Ovary (tissue), 9 donors: ENCODE measurements around the gene RHBDL1. TPM values are rescaled to one million over a fixed set of nuclear protein-coding genes. Genes with fewer than 3 reads are reported as not detected.
"Not testable (repeated sequence)": the region's sequence is repeated elsewhere in the genome, so short reads cannot be mapped to it uniquely, and the experiment has no call there.

ENCODE experiments used
- DNase-seq, 5 donors: peaks; one replicate each; pipeline ENCODE4 v3.0.0-alpha.2; 2019 to 2020
- H3K27ac ChIP-seq, 2 donors: fragments of 200-600 bp; one replicate each; pipeline versions ENCODE4 v1.5.1 to v1.8.0; 2019 to 2022
- H3K27me3 ChIP-seq: fragments of 200-600 bp; one replicate; pipeline ENCODE4 v1.8.0; 2022
- H3K36me3 ChIP-seq: fragments of 200-600 bp; sonication (generic); one replicate; pipeline ENCODE4 v1.5.1; 2019
- H3K4me1 ChIP-seq: one replicate; pipeline ENCODE4 v1.8.1; 2013; ENCODE audit warnings: mild to moderate bottlenecking, moderate library complexity; ENCODE audit not compliant: insufficient read depth
- H3K4me3 ChIP-seq: fragments of 200-600 bp; sonication (generic); one replicate; pipeline ENCODE4 v1.5.1; 2017
- H3K9me3 ChIP-seq, 2 donors: fragments of 200-600 bp in 1 of 2; sonication (generic) in 1 of 2; one replicate each; pipeline versions ENCODE4 v1.5.1 to v1.8.1; 2013 to 2019; ENCODE audit warnings: mild to moderate bottlenecking in 1 of 2, moderate library complexity in 1 of 2
- CTCF ChIP-seq, 3 donors: fragments of 450-650 bp in 2 of 3; fragments of 200-600 bp in 1 of 3; IDR thresholded peaks; one replicate each; pipeline versions ENCODE4 v1.5.1 to v1.8.0; 2016 to 2022; ENCODE audit warnings: antibody characterized with exemption in 3 of 3, mild to moderate bottlenecking in 1 of 3
- EP300 ChIP-seq: sonication (generic); formaldehyde crosslinking; IDR thresholded peaks from one replicate; pipeline ENCODE4 v1.6.1; 2017; ENCODE audit warnings: antibody characterized with exemption
- POLR2A ChIP-seq: fragments of 450-650 bp; IDR thresholded peaks from one replicate; pipeline ENCODE4 v1.6.1; 2017; ENCODE audit warnings: antibody characterized with exemption, mild to moderate bottlenecking, moderate library complexity
- WGBS, 3 donors: extraction: QIAGEN DNeasy Blood & Tissue Kit in 1 of 3; methylation state at CpG; one replicate each; pipeline versions ENCODE4 v1.1.5 to v1.1.7; 2013 to 2017; 5-methylcytosine and 5-hydroxymethylcytosine counted together
- intact Hi-C, 4 donors: fragments of 100-400 bp; cut with DNase I; formaldehyde crosslinking; loops; one replicate each; pipeline versions ENCODE4 v1.11.0 to v1.15.1; 2022 to 2023
- polyA plus RNA-seq, 2 donors: library from polyadenylated mRNA; stranded (reverse); fragments of 200-250 nt in 1 of 2; fragments of 350-450 nt in 1 of 2; fragmentation: Illumina TruSeq in 1 of 2; extraction: RNeasy Lipid Tissue Mini Kit (QIAGEN cat#74804) in 1 of 2; gene quantifications; one replicate each; pipeline ENCODE4 v1.2.3, GENCODE V29; 2013 to 2014
- total RNA-seq, 7 donors: library from RNA; depleted of rRNA in 2 of 7; stranded (reverse); fragments of >200 nt in 2 of 7; fragmentation: NEBNext Ultra II Directional in 3 of 7; extraction: Animal tissue kit (Norgen Biotek cat#: 25700) in 3 of 7; gene quantifications; one replicate each; pipeline versions ENCODE4 v1.1.0 to v1.2.4, GENCODE V29; 2016 to 2023
- donor health status: DM: no; HTN: no; CAD: no; lungs with moderate emphysema.
- donor health status: DM: no; HTN: no; CAD: no.
- donor health status: Bipolar disorder and iron deficiency.
- donor health status: DM: yes; HTN: yes; CAD: no.
- donor health status: DM: no; HTN: no; CAD: no.
- donor health status: DM: yes; HTN: yes; CAD: no.

The RHBDL1 gene
- total and polyA plus RNA-seq, 9 donors: 0.50 to 4.3 (median 1.4) TPM; not detected in 1

GRCh38 chr16:689175-689897 lies 13.9 kb downstream of the RHBDL1 start:
- Histone ChIP-seq H3K27ac (peak overlapping the region in 1 of 2 donors; percentile 71), H3K4me3 (peak overlapping the region; percentile 96), H3K4me1 (peaks cover 19% of the 10 kb centered on the region), H3K9me3 (no peaks in the 10 kb centered on the region), H3K27me3 (no peaks in the 10 kb centered on the region), H3K36me3 (no peaks in the 10 kb centered on the region)
- WGBS, 3 donors: 69 to 87% (median 72%) methylated on average over 25 to 26 of the region's 26 CpGs
- peak in 1 of 5 donors; percentile 49 for DNase-seq
- no peak for TF ChIP-seq POLR2A
- TF ChIP-seq CTCF (IDR thresholded peaks at IDR 0.05): no peak
- no peak for TF ChIP-seq EP300
- intact Hi-C loops: no loop called here

GRCh38 chr16:691242-691641 lies 15.8 kb downstream of the RHBDL1 start:
- 83 to 89% (median 84%) methylated on average over 16 of the region's 16 CpGs for WGBS, 3 donors
- peaks cover 21% of the 10 kb centered on the region for H3K4me1 ChIP-seq
- H3K27me3 ChIP-seq, H3K4me3 ChIP-seq, DNase-seq, H3K27ac ChIP-seq, H3K9me3 ChIP-seq, intact Hi-C loops, H3K36me3 ChIP-seq: not testable (repeated sequence)

GRCh38 chr16:692356-693108 lies 17.1 kb downstream of the RHBDL1 start:
- Histone ChIP-seq H3K9me3 (no peaks in the 10 kb centered on the region), H3K36me3 (no peaks in the 10 kb centered on the region), H3K27me3 (no peaks in the 10 kb centered on the region), H3K4me1 (peaks cover 21% of the 10 kb centered on the region), H3K27ac (no peak overlapping the region), H3K4me3 (no peak overlapping the region)
- no peak for TF ChIP-seq EP300
- no peak for TF ChIP-seq POLR2A
- TF ChIP-seq CTCF (IDR thresholded peaks at IDR 0.05): no peak
- intact Hi-C loops: no loop called here
- no peak for DNase-seq
- WGBS, 3 donors: 67 to 68% (median 68%) methylated on average over 10 of the region's 10 CpGs

GRCh38 chr16:693364-693763 lies 17.9 kb downstream of the RHBDL1 start:
- intact Hi-C loops: no loop called here
- no peaks in the 10 kb centered on the region for H3K36me3 ChIP-seq
- H3K4me1 ChIP-seq: peaks cover 21% of the 10 kb centered on the region
- TF ChIP-seq POLR2A (no peak), CTCF (IDR thresholded peaks at IDR 0.05) (no peak), EP300 (no peak)
- DNase-seq: no peak
- no peak overlapping the region for H3K4me3 ChIP-seq
- no peak overlapping the region for H3K27ac ChIP-seq
- no peaks in the 10 kb centered on the region for H3K27me3 ChIP-seq
- 23 to 35% (median 32%) methylated on average over 17 to 22 of the region's 22 CpGs for WGBS, 3 donors
- no peaks in the 10 kb centered on the region for H3K9me3 ChIP-seq

GRCh38 chr16:693766-694165 lies 18.3 kb downstream of the RHBDL1 start:
- H3K27ac ChIP-seq: no peak overlapping the region
- intact Hi-C loops: no loop called here
- no peak overlapping the region for H3K4me3 ChIP-seq
- DNase-seq: no peak
- no peaks in the 10 kb centered on the region for H3K9me3 ChIP-seq
- no peaks in the 10 kb centered on the region for H3K27me3 ChIP-seq
- H3K4me1 ChIP-seq: peaks cover 19% of the 10 kb centered on the region
- 2 to 4% (median 4%) methylated on average over 15 to 37 of the region's 37 CpGs for WGBS, 3 donors
- TF ChIP-seq EP300 (no peak), CTCF (IDR thresholded peaks at IDR 0.05) (no peak), POLR2A (no peak)
- no peaks in the 10 kb centered on the region for H3K36me3 ChIP-seq
